Mucosa of stomach (tissue), 1 donor: ENCODE data around the gene CBL.
A peak's percentile ranks its signal among the peaks of the same experiment; 100 is the strongest.
"Not testable (repeated sequence)": the region's sequence is repeated elsewhere in the genome, so short reads cannot be mapped to it uniquely, and the experiment has no call there.

ENCODE experiments used
- H3K27me3 ChIP-seq: one replicate; pipeline ENCODE4 v1.7.0; 2013; ENCODE audit warnings: mild to moderate bottlenecking, low read length; ENCODE audit not compliant: control insufficient read depth, insufficient read depth
- H3K36me3 ChIP-seq: one replicate; pipeline ENCODE4 v1.7.0; 2013; ENCODE audit warnings: low read length; ENCODE audit not compliant: control insufficient read depth, insufficient read depth
- H3K4me1 ChIP-seq: one replicate; pipeline ENCODE4 v1.7.0; 2013; ENCODE audit warnings: mild to moderate bottlenecking, low read length; ENCODE audit not compliant: control insufficient read depth, insufficient read depth
- H3K4me3 ChIP-seq: one replicate; pipeline ENCODE4 v1.7.0; 2013; ENCODE audit warnings: low read length
- H3K9ac ChIP-seq: one replicate; pipeline ENCODE4 v1.7.0; 2013; ENCODE audit warnings: mild to moderate bottlenecking, low read length, moderate library complexity
- H3K9me3 ChIP-seq: one replicate; pipeline ENCODE4 v1.7.0; 2013; ENCODE audit warnings: mild to moderate bottlenecking, low read length, moderate library complexity; ENCODE audit not compliant: control insufficient read depth
- donor health status: Pancreatic carcinoma.

CBL gene

DNA sequence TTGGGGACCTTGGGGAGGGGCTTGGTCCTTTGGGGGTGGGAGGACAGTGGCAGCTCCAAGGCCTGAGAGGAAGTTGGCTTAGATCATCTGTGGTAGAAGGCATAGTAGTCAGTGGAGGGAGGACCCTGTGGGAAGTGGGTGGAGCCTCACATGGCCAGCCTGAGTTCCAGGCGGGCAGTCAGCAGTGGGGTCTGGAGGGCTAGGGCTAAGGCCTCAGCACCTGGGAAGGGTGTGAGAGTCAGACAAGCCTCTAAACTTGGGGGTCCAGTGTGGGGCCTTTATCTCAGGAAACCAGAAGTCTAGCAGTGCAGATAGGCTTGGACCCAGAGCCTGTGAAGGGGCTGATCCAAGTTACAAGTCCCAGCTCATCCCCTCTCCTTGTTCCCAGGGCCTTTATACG lies 33.6 kb upstream of the CBL start:
- Histone ChIP-seq H3K4me3 (no peak overlapping the region), H3K27me3 (no peaks in the 10 kb centered on the region), H3K9me3 (no peaks in the 10 kb centered on the region), H3K4me1 (peaks cover 15% of the 10 kb centered on the region), H3K9ac (no peak overlapping the region), H3K36me3 (no peaks in the 10 kb centered on the region)

DNA sequence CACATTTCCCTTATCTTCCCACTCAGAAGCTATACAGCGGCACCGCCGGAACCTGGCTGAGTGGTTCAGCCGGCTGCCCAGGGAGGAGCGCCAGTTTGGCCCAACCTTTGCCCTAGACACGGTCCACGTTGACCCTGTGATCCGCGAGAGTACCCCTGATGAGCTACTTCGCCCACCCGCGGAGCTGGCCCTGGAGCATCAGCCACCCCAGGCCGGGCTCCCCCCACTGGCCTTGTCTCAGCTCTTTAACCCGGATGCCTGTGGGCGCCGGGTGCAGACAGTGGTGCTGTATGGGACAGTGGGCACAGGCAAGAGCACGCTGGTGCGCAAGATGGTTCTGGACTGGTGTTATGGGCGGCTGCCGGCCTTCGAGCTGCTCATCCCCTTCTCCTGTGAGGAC lies 32.7 kb upstream of the CBL start:
- no peaks in the 10 kb centered on the region for H3K27me3 ChIP-seq
- no peak overlapping the region for H3K4me3 ChIP-seq
- H3K36me3 ChIP-seq = no peaks in the 10 kb centered on the region
- H3K4me1 ChIP-seq = peaks cover 7% of the 10 kb centered on the region
- H3K9me3 ChIP-seq = no peaks in the 10 kb centered on the region
- no peak overlapping the region for H3K9ac ChIP-seq

DNA sequence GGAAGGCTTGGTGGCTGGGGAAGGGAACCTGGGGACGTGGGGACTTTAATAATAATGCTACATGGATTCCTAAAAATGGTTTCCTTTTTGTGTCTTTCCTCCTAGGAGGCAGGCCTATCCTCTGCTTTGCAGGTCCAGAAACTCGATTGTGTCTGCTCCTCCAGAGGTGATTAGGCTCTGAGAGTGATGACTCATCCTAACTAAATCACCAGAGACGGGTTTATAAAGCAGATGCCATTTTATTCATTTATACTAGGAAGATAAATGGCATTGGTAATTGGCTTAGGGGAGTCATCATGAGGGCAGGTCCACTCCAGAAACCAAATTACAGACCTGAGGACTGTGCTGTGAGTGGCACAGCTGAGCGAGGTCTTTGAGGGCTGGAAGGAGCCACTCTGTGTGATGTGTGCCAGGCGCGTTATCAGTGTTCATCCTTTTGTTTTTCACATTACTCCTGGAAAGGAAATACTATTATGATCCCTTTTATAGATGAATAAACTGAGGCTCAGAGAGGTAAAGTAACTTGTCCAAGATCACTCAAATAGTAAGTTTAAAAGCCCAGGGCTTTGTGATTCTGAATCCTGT lies 30.6 kb upstream of the CBL start:
- Histone ChIP-seq H3K9ac (no peak overlapping the region), H3K9me3 (no peaks in the 10 kb centered on the region), H3K27me3 (no peaks in the 10 kb centered on the region), H3K4me1 (no peaks in the 10 kb centered on the region), H3K36me3 (peaks cover 5% of the 10 kb centered on the region), H3K4me3 (no peak overlapping the region)

DNA sequence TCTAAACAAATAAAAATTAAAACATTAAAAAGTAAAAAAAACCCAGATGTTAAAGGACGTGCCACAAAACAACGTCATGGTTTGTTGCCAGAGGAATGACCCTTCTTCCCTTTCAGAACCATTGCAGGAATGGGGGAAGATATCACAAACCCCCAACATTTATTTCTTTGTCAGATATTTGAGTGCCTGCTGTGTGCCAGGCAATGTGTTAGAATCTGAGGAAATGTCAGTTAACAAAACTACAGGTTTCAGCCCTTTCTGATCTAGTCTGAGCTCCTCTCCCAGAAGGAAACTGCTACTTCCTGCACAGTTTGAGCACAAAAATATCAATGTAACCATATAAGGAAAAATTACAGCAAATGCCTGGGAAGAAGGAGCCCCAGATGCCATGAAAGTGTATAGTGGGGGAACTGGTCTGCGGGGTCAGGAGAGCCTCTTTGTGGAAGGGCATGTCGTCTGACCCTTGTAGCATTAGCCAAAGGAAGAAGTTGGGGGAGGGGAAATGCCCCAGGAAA lies 27.9 kb upstream of the CBL start:
- Histone ChIP-seq H3K27me3 (no peaks in the 10 kb centered on the region), H3K36me3 (peaks cover 5% of the 10 kb centered on the region), H3K4me1 (no peaks in the 10 kb centered on the region)

DNA sequence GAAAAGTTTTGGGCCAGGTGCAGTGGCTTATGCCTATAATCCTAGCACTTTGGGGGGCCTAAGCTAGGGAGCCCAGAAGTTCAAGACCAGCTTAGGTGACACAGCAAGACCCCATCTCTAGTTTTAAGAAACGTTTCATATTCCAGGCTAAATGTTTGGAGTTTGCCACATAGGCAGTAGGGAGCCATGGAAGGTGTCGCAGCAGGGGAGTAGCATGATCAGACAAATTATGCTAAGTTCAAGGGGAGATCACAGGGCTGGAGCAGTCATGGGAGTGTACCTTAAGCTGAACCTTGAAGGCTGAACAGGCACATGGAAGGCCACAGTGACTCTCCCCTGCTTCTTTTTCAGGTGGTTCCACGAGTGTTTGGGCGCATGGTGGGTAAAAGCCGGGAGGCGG lies 26.8 kb upstream of the CBL start:
- H3K4me3 ChIP-seq = no peak overlapping the region
- no peaks in the 10 kb centered on the region for H3K9me3 ChIP-seq
- H3K9ac ChIP-seq = no peak overlapping the region
- H3K27me3 ChIP-seq = no peaks in the 10 kb centered on the region
- H3K36me3 ChIP-seq = peaks cover 5% of the 10 kb centered on the region
- H3K4me1 ChIP-seq = no peaks in the 10 kb centered on the region

More for the DNA sequence above, 27.9 kb upstream of the CBL start:
- Histone ChIP-seq H3K9ac (no peak overlapping the region), H3K9me3 (no peaks in the 10 kb centered on the region), H3K4me3 (no peak overlapping the region)

DNA sequence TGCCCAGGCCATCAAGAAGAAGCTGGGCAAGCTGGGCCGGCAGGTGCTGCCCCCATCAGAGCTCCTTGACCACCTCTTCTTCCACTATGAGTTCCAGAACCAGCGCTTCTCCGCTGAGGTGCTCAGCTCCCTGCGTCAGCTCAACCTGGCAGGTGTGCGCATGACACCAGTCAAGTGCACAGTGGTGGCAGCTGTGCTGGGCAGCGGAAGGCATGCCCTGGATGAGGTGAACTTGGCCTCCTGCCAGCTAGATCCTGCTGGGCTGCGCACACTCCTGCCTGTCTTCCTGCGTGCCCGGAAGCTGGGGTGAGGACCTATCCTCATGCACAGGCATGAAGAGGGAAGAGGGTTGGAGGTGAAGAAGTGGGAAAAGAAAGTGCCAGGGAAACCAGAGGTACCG lies 26.2 kb upstream of the CBL start:
- peaks cover 5% of the 10 kb centered on the region for H3K36me3 ChIP-seq
- no peaks in the 10 kb centered on the region for H3K9me3 ChIP-seq
- H3K9ac ChIP-seq = no peak overlapping the region
- no peaks in the 10 kb centered on the region for H3K4me1 ChIP-seq
- H3K4me3 ChIP-seq = no peak overlapping the region
- H3K27me3 ChIP-seq = no peaks in the 10 kb centered on the region

DNA sequence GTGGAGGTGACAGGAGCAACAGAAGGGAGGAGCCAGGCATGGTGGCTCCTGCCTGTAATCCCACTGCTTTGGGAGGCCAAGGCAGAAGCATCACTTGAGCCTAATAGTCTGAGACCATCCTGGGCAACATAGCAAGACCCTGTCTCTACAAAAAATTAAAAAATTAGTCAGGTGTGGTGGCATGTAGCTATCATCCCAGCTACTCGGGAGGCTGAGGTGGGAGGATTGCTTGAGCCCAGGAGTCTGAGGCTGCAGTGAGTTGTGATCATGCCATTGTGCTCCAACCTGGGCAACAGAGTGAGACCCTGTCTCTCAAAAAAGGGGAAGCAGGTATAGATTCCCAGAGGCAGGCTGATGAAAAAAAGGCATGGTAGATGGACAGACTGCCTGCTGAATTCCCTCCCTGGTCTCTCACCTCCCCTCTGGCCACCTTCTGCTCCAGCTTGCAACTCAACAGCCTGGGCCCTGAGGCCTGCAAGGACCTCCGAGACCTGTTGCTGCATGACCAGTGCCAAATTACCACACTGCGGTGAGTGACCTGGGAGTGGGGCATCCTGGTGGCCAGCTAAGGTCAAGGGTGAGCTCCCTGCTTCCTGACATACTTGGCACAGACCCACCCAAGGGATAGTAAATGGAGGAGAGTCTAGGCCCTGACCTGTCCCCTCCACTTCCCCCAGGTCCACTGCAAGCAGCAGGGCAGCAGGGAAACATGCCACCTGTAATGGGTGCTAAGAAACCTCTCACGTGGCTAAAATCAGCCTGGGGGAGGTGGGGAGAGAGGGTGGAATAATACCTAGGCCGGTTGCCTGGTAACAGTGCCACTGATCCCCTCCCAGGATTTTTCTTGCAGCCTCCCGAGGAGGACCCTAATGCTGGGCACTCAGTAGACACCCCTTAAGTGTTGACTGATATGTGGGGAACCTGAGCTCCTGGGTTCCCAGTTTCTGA lies 25.1 kb upstream of the CBL start:
- Histone ChIP-seq H3K4me3 (no peak overlapping the region), H3K9ac (no peak overlapping the region), H3K4me1 (peaks cover 8% of the 10 kb centered on the region), H3K36me3 (peaks cover 5% of the 10 kb centered on the region), H3K27me3 (no peaks in the 10 kb centered on the region), H3K9me3 (no peaks in the 10 kb centered on the region)

DNA sequence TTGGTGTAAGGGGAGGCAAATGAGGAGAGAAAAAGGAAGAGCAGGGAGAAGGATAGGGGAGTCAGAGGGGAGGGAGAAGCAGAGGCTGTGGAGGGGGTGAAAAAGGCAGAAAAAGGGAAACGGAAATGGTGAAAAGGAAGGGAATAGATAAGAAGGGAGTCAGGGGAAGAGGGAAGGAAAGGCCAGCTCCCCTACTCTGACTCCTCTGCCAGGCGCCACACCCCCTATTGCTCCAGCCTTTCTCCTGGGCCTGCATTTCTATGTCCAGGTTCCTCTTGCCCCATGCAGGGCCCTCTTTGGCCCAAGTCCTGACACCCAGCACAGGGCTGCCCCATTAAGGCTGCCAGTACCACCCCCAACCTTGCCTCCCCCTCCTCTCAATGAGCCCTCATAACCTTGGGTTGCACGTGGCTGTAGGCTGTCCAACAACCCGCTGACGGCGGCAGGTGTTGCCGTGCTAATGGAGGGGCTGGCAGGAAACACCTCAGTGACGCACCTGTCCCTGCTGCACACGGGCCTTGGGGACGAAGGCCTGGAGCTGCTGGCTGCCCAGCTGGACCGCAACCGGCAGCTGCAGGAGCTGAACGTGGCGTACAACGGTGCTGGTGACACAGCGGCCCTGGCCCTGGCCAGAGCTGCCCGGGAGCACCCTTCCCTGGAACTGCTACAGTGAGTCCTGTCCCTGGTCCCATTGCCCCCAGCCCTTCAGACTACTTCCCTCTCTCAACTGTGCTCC lies 24.3 kb upstream of the CBL start:
- Histone ChIP-seq H3K27me3 (no peaks in the 10 kb centered on the region), H3K36me3 (peaks cover 5% of the 10 kb centered on the region), H3K4me1 (peaks cover 16% of the 10 kb centered on the region), H3K4me3 (no peak overlapping the region), H3K9me3 (no peaks in the 10 kb centered on the region), H3K9ac (no peak overlapping the region)

DNA sequence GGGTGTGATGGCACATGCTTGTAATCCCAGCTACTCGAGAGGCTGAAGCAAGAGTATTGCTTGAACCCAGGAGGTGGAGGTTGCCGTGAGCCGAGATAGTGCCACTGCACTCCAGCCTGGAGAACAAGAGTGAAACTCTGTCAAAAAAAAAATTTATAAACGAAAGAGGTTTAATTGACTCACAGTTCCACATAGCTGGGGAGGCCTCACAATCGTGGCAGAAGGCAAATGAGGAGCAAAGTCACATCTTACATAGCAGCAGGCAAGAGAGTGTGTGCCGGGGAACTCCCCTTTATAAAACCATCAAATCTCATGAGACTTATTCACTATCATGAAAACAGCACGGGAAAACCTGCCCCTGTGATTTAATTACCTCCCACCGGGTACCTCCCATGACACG lies 21.7 kb upstream of the CBL start:
- H3K4me1 ChIP-seq = peaks cover 33% of the 10 kb centered on the region
- H3K9me3 ChIP-seq, H3K27me3 ChIP-seq, H3K4me3 ChIP-seq, H3K9ac ChIP-seq, H3K36me3 ChIP-seq: not testable (repeated sequence)

DNA sequence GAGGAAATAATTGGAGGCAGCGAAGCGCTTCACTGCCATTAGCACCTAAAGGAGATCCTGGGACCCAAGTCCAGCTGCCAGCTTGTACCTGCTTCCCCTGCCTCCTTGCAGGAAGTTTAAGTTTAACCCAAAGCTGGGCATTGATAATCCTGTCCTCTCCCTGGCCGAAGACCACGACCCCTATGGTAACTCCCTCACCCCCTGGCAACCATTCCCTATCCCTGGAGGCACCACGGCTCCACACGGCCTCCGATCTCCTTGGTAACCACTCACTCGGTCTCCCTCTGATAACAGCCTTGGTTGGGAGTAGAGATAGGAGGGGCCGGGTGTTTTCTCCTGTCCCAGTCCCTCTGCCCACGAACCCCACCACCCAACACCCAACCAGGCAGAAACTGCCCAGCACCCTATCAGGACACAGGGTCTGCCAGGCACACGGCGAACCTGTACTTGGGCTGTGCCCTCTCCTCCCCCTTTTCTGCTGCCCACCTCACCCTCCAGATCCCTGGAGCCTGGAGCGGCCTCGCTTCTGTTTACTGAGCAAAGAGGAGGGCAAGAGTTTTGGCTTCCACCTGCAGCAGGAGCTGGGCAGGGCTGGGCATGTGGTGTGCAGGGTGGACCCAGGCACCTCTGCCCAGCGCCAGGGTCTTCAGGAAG lies 20.0 kb upstream of the CBL start:
- H3K4me1 ChIP-seq = peaks cover 38% of the 10 kb centered on the region

DNA sequence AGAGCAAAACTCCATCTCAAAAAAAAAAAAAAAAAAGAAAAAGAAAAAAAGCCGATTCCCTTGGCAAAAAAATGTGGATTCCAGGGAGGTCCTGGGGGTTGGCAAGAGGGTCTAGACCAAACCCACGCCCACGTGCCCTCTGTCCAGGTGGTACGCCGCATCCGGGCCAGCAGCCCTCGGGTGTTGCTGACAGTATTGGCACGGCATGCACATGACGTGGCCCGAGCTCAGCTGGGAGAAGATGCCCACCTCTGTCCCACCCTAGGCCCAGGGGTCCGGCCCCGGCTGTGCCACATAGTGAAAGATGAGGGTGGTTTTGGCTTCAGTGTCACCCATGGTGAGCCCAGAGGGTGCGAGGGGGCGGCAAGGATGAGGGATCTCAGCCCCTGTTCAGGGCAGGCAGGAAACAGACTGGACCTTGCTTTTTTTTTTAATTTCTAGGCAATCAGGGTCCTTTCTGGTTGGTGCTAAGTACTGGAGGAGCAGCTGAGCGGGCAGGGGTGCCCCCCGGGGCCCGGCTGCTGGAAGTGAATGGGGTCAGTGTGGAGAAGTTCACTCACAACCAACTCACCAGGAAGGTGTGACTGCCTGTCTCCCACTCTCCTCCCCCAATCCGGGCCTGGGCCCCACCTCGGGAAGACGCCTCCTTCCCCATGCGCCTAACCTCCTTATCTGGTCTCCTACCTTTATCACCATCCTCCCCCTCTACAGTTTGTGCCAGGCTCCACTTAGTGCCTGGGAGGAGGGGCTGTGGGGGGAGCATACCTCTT lies 18.8 kb upstream of the CBL start:
- H3K27me3 ChIP-seq = no peaks in the 10 kb centered on the region
- no peak overlapping the region for H3K4me3 ChIP-seq
- H3K36me3 ChIP-seq = no peaks in the 10 kb centered on the region

More for the DNA sequence above, 20.0 kb upstream of the CBL start:
- Histone ChIP-seq H3K4me3 (peak overlapping the region; percentile 50), H3K27me3 (no peaks in the 10 kb centered on the region), H3K9ac (peak overlapping the region; percentile 42), H3K36me3 (no peaks in the 10 kb centered on the region), H3K9me3 (no peaks in the 10 kb centered on the region)

More for the DNA sequence above, 18.8 kb upstream of the CBL start:
- peaks cover 38% of the 10 kb centered on the region for H3K4me1 ChIP-seq
- H3K9me3 ChIP-seq = no peaks in the 10 kb centered on the region
- no peak overlapping the region for H3K9ac ChIP-seq
